ENCODE data around the gene IGFBP4.

DNA sequence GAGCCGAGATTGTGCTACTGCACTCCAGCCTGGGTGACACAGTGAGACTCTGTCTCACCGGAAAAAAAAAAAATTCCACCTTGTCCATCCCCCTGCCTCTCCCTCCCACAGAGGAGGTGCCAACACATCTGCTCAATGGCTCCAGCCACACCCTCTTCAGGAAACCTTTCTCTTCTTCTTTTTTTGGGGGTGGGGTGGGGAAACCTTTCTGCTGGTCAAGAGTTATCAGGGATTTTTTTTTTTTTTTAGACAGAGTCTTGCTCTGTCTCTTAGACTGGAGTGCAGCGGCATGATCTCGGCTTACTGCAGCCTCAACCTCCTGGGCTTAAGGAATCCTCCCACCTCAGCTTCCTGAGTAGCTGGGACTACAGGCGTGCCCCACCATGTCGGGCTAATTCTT lies 39.5 kb downstream of the IGFBP4 start:
- TF ChIP-seq CHD2 (IDR thresholded peaks at IDR 0.05; ENCODE audit: low read length, partially characterized antibody) (no peak), GATA2 (CRISPR knock-in tag; IDR thresholded peaks at IDR 0.05) (no peak), SMC3 (IDR thresholded peaks at IDR 0.05; ENCODE audit: low read depth, low read length) (no peak), RFX5 (IDR thresholded peaks at IDR 0.05; ENCODE audit: low read length) (no peak), GABPA (IDR thresholded peaks at IDR 0.05; ENCODE audit: low read depth) (no peak)
- TF ChIP-seq, protein P1, sequence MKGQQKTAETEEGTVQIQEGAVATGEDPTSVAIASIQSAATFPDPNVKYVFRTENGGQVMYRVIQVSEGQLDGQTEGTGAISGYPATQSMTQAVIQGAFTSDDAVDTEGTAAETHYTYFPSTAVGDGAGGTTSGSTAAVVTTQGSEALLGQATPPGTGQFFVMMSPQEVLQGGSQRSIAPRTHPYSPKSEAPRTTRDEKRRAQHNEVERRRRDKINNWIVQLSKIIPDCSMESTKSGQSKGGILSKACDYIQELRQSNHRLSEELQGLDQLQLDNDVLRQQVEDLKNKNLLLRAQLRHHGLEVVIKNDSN (IDR thresholded peaks at IDR 0.05; ENCODE audit: borderline replicate concordance, low read depth) = no peak
